ENCODE data around the gene CCDC175.

DNA sequence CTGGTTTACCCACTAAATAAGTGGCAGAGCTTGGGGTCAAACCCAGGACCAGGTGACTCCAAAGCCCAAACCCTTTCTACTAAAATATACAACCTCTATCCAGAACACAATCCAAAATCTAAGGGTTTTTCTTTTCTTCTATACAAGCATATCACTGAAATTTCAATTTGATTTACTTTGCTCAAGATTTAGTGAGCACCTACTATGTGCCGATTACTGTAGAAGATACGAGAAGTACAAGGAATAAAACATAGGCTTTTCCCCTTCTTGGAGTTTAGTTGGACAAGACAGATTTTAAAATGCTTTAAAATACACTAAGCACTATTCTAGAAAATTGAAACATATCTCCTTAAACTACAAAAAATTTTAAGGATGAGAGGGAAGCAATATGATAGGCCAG, 95.2 kb downstream of the CCDC175 start:
- TF ChIP-seq, protein P1, sequence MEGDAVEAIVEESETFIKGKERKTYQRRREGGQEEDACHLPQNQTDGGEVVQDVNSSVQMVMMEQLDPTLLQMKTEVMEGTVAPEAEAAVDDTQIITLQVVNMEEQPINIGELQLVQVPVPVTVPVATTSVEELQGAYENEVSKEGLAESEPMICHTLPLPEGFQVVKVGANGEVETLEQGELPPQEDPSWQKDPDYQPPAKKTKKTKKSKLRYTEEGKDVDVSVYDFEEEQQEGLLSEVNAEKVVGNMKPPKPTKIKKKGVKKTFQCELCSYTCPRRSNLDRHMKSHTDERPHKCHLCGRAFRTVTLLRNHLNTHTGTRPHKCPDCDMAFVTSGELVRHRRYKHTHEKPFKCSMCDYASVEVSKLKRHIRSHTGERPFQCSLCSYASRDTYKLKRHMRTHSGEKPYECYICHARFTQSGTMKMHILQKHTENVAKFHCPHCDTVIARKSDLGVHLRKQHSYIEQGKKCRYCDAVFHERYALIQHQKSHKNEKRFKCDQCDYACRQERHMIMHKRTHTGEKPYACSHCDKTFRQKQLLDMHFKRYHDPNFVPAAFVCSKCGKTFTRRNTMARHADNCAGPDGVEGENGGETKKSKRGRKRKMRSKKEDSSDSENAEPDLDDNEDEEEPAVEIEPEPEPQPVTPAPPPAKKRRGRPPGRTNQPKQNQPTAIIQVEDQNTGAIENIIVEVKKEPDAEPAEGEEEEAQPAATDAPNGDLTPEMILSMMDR (IDR thresholded peaks at IDR 0.05): no peak
- TF ChIP-seq POLR2A (IDR thresholded peaks at IDR 0.05; ENCODE audit: low read depth) (no peak), POLR2AphosphoS5 (IDR thresholded peaks at IDR 0.05) (no peak), EP300 (IDR thresholded peaks at IDR 0.05) (no peak)

All from esophagus muscularis mucosa (tissue), 4 donors.